Left lung (tissue), 10 donors: ENCODE measurements around the gene MBTPS1. TPM values are rescaled to one million over a fixed set of nuclear protein-coding genes. Genes with fewer than 3 reads are reported as not detected.

Experiments used
- ATAC-seq: fragments of 200-7000 bp; cut with Tn5 transposase; one replicate; pipeline ENCODE4 v1.9.1; 2020; ENCODE audit warnings: moderate library complexity
- DNase-seq, 4 donors: peaks; one replicate each; pipeline ENCODE4 v3.0.0-alpha.2; 2013 to 2020
- H3K27ac ChIP-seq, 2 donors: fragments of 200-600 bp; sonication (generic) in 1 of 2; one replicate each; pipeline versions ENCODE4 v1.5.0 to v1.8.0; 2020 to 2021
- H3K27me3 ChIP-seq, 2 donors: fragments of 200-600 bp; sonication (generic) in 1 of 2; one replicate each; pipeline versions ENCODE4 v1.5.0 to v1.8.0; 2020 to 2021
- H3K36me3 ChIP-seq, 2 donors: fragments of 200-600 bp; sonication (generic) in 1 of 2; one replicate each; pipeline versions ENCODE4 v1.5.0 to v1.8.0; 2020 to 2021
- H3K4me1 ChIP-seq, 2 donors: fragments of 200-600 bp; one replicate each; pipeline ENCODE4 v1.8.0; 2021
- H3K4me3 ChIP-seq, 2 donors: fragments of 200-600 bp; sonication (generic) in 1 of 2; one replicate each; pipeline versions ENCODE4 v1.5.0 to v1.8.0; 2020 to 2021; ENCODE audit warnings: mild to moderate bottlenecking in 1 of 2
- H3K9me3 ChIP-seq, 2 donors: fragments of 200-600 bp; sonication (generic) in 1 of 2; one replicate each; pipeline versions ENCODE4 v1.5.0 to v1.8.0; 2020 to 2021
- intact Hi-C, 2 donors: fragments of 100-400 bp; cut with DNase I; formaldehyde crosslinking; loops; one replicate each; pipeline versions ENCODE4 v1.11.2 to v1.14.2; 2022
- polyA plus RNA-seq, 6 donors: library from polyadenylated mRNA; unstranded; fragments of 120-200 nt; gene quantifications; one replicate each; pipeline ENCODE4 v1.2.1, GENCODE V29; 2013; ENCODE audit not compliant: insufficient read length in 6 of 6
- total RNA-seq, 2 donors: library from RNA; stranded (reverse); fragmentation: NEBNext Ultra II Directional; extraction: Animal tissue kit (Norgen Biotek cat#: 25700); gene quantifications; one replicate each; pipeline ENCODE4 v1.2.1, GENCODE V29; 2021
- TF ChIP-seq, protein P1 (sequence below), 2 donors: fragments of 200-600 bp; sonication (generic) in 1 of 2; IDR thresholded peaks; one replicate each; pipeline versions ENCODE4 v1.5.0 to v1.8.0; 2021; ENCODE audit warnings: antibody characterized with exemption in 2 of 2
- donor health status: DM: no; HTN: yes; CAD: no.
- donor health status: DM: no; HTN: no; CAD: no.

The MBTPS1 gene
- total and polyA plus RNA-seq, 8 donors: 86.4 to 121 (median 116) TPM

DNA sequence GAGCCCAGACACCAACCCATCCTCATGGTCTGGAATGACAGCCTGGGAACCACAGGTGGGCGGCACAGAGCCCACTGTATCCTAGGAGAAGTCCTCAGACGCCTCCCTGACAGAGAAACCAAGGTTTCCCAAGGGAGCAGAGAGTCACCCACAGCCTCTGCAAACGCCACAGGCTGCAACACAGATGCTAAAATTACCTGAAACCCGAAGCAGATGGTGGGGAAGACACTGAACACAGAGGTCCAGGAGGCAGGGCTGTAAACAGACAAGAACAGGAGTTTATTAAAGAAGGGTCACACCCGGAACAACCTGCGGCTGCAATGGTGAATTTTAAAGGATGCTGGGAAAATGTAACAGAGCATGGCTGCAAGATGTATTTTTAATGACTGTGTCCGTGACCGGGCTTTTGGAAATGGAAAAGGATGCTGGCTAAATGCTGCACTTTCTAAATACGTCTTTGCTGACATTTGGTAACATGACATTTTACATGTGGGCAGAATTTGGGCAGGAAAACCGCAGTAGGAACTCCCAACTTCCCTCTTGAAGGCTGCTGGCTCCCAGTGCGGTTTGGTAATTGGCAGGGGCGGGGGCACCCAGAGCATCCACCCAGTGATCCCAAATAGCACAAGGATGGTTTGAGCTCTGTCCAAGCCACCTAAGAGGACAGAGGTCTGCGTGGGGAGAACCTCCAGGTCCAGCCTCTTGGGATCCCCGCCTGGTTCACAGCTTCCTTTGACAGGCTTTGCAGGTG lies 87.3 kb downstream of the MBTPS1 start:
- no peak for ATAC-seq
- DNase-seq: peak in 1 of 4 donors; percentile 41

GRCh38 chr16:84027625-84028024 lies 89.1 kb downstream of the MBTPS1 start:
- Histone ChIP-seq H3K27ac (no peak overlapping the region), H3K4me3 (no peak overlapping the region), H3K4me1 (no peaks in the 10 kb centered on the region), H3K27me3 (peaks cover 0 to 83% of the 10 kb centered on the region in 2 donors), H3K9me3 (no peaks in the 10 kb centered on the region), H3K36me3 (no peaks in the 10 kb centered on the region)
- TF ChIP-seq, protein P1, sequence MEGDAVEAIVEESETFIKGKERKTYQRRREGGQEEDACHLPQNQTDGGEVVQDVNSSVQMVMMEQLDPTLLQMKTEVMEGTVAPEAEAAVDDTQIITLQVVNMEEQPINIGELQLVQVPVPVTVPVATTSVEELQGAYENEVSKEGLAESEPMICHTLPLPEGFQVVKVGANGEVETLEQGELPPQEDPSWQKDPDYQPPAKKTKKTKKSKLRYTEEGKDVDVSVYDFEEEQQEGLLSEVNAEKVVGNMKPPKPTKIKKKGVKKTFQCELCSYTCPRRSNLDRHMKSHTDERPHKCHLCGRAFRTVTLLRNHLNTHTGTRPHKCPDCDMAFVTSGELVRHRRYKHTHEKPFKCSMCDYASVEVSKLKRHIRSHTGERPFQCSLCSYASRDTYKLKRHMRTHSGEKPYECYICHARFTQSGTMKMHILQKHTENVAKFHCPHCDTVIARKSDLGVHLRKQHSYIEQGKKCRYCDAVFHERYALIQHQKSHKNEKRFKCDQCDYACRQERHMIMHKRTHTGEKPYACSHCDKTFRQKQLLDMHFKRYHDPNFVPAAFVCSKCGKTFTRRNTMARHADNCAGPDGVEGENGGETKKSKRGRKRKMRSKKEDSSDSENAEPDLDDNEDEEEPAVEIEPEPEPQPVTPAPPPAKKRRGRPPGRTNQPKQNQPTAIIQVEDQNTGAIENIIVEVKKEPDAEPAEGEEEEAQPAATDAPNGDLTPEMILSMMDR (IDR thresholded peaks at IDR 0.05): no peak
- ATAC-seq: no peak
- DNase-seq: peak in 1 of 4 donors; percentile 56
- intact Hi-C loops: no loop called here

More for the DNA sequence above, 87.3 kb downstream of the MBTPS1 start:
- Histone ChIP-seq H3K27ac (no peak overlapping the region), H3K4me3 (no peak overlapping the region), H3K4me1 (no peaks in the 10 kb centered on the region), H3K27me3 (peaks cover 0 to 81% of the 10 kb centered on the region in 2 donors), H3K9me3 (no peaks in the 10 kb centered on the region), H3K36me3 (no peaks in the 10 kb centered on the region)
- TF ChIP-seq, protein P1 (IDR thresholded peaks at IDR 0.05): no peak
- intact Hi-C loops: no loop called here

DNA sequence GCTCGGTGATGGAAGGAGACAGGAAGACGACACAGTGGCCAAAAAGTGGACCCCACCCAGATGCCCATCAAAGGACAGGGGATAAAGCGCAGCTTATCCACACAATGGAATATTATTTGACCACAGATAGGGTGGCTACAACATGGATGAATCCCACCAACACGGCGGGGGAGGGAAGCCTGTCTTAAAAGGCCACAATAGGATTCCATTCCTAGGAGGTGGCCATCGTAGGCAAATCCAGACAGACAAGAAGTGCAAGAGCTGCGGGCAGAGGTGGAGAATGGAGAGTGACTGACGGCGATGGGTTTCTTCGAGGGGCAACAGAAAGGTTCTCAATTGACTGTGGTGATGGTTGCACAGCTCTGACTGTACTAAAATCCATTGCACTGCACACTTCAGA lies 90.1 kb downstream of the MBTPS1 start:
- ATAC-seq: no peak

DNA sequence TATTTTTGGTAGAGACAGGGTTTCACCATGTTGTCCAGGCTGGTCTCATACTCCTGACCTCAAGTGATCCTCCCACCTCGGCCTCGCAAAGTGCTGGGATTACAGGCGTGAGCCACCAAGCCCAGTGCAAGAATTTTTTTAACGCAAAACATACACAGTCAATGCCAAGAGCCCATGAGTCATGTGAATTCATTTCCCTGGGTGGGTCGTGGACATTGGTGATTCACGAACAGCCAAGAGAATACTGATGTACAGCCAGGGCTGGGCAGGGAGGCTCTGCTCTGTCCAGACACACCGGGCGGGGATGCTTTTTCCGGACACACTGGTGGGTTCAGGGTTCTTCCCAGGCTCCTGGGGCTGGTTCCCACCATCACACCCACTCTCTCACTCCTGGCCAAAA lies 91.9 kb downstream of the MBTPS1 start:
- peaks cover 0 to 9% of the 10 kb centered on the region in 2 donors for H3K9me3 ChIP-seq
- H3K27me3 ChIP-seq: peaks cover 0 to 74% of the 10 kb centered on the region in 2 donors
- H3K27ac ChIP-seq: no peak overlapping the region
- intact Hi-C loops: no loop called here
- H3K4me3 ChIP-seq: no peak overlapping the region
- ATAC-seq (no peak), DNase-seq (no peak)
- no peaks in the 10 kb centered on the region for H3K4me1 ChIP-seq
- H3K36me3 ChIP-seq: no peaks in the 10 kb centered on the region
- TF ChIP-seq, protein P1 (IDR thresholded peaks at IDR 0.05): no peak

More for the DNA sequence above, 90.1 kb downstream of the MBTPS1 start:
- H3K9me3 ChIP-seq: peaks cover 0 to 4% of the 10 kb centered on the region in 2 donors
- no peaks in the 10 kb centered on the region for H3K36me3 ChIP-seq
- TF ChIP-seq, protein P1 (IDR thresholded peaks at IDR 0.05): no peak
- H3K4me1 ChIP-seq: no peaks in the 10 kb centered on the region
- H3K27ac ChIP-seq: no peak overlapping the region
- H3K27me3 ChIP-seq: peaks cover 0 to 84% of the 10 kb centered on the region in 2 donors
- intact Hi-C loops: no loop called here
- DNase-seq: no peak
- no peak overlapping the region for H3K4me3 ChIP-seq

DNA sequence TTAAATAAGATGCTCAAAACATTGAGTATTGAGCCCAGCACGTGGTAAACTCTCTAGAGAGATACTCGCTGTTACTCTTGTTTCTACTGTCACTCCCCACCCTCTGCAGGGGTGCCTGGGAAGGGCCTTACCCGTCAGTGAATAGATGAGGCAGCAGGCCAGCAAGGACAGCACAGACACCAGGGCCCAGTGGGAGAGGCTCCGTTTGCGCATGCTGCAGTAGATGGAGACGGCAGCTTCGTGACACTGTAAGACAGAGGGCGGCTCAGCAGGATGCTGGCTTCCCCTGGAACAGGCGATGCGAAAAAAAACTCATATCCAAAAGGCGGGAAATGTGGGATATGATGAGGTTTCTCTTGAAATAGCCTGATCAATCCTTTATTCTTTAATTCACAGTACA lies 94.1 kb downstream of the MBTPS1 start:
- no peak overlapping the region for H3K27ac ChIP-seq
- no peak for ATAC-seq
- peaks cover 0 to 9% of the 10 kb centered on the region in 2 donors for H3K9me3 ChIP-seq
- H3K27me3 ChIP-seq: peaks cover 0 to 80% of the 10 kb centered on the region in 2 donors
- H3K36me3 ChIP-seq: no peaks in the 10 kb centered on the region
- DNase-seq: peak in 1 of 4 donors; percentile 58
- no peak overlapping the region for H3K4me3 ChIP-seq
- intact Hi-C loops: no loop called here
- H3K4me1 ChIP-seq: no peaks in the 10 kb centered on the region
- TF ChIP-seq, protein P1 (IDR thresholded peaks at IDR 0.05): no peak
